ENCODE data around the gene PML. TPM values are rescaled to one million over a fixed set of nuclear protein-coding genes. Genes with fewer than 3 reads are reported as not detected.

Gene PML
- total and polyA plus RNA-seq, 12 donors: 17.9 to 50.1 (median 22.5) TPM

GRCh38 chr15:73979636-73980035 lies 14.9 kb upstream of the PML start:
- no peaks in the 10 kb centered on the region for H3K27me3 ChIP-seq
- peaks cover 31 to 57% (median 40%) of the 10 kb centered on the region in 9 donors for H3K4me1 ChIP-seq

GRCh38 chr15:73981761-73982221 lies 12.7 kb upstream of the PML start:
- peaks cover 46 to 72% (median 60%) of the 10 kb centered on the region in 9 donors for H3K4me1 ChIP-seq
- peak overlapping the region; percentile 88 to 100 (median 98) for H3K27ac ChIP-seq
- H3K4me3 ChIP-seq: peak overlapping the region in 2 of 10 donors; percentile 12 to 22
- no peaks in the 10 kb centered on the region for H3K27me3 ChIP-seq
- ATAC-seq (peak in 4 of 8 donors; percentile 0 to 3 (median 2)), DNase-seq (no peak)
- no peaks in the 10 kb centered on the region for H3K9me3 ChIP-seq
- no peak for TF ChIP-seq CTCF (IDR thresholded peaks at IDR 0.05)
- intact Hi-C loops (cut with DNase I): loop anchor here in 1 of 10 donors (5.0 kb wide), 1 partner anchor 51 kb away; no protein-coding TSS in a partner anchor
- peaks cover 0 to 23% (median 0%) of the 10 kb centered on the region in 9 donors for H3K36me3 ChIP-seq
- 32 to 34% methylated on average over 5 of the region's 5 CpGs for WGBS, 2 donors

More at GRCh38 chr15:73979636-73980035, 14.9 kb upstream of the PML start:
- DNase-seq (no peak), ATAC-seq (no peak)
- TF ChIP-seq CTCF (IDR thresholded peaks at IDR 0.05): no peak
- no peak overlapping the region for H3K27ac ChIP-seq
- 94 to 98% methylated on average over 1 of the region's 1 CpG for WGBS, 2 donors
- H3K36me3 ChIP-seq: peaks cover 0 to 13% (median 0%) of the 10 kb centered on the region in 9 donors
- H3K9me3 ChIP-seq: no peaks in the 10 kb centered on the region
- intact Hi-C loops (cut with DNase I): loop anchor here in 6 of 10 donors (5.0 to 10.0 kb wide), 6 partner anchors 53 to 1375 kb away; no protein-coding TSS in a partner anchor
- no peak overlapping the region for H3K4me3 ChIP-seq

GRCh38 chr15:73982222-73982962 lies 12.1 kb upstream of the PML start:
- peaks cover 52 to 78% (median 66%) of the 10 kb centered on the region in 9 donors for H3K4me1 ChIP-seq
- intact Hi-C loops (cut with DNase I): loop anchor here in 1 of 10 donors (5.0 kb wide), 1 partner anchor 50 kb away; no protein-coding TSS in a partner anchor
- H3K36me3 ChIP-seq: peaks cover 0 to 26% (median under 1%) of the 10 kb centered on the region in 9 donors
- H3K27me3 ChIP-seq: no peaks in the 10 kb centered on the region
- H3K4me3 ChIP-seq: peak overlapping the region in 4 of 10 donors; percentile 12 to 32 (median 26)
- TF ChIP-seq CTCF (IDR thresholded peaks at IDR 0.05): peak in 1 of 9 donors; percentile 21
- DNase-seq: peak; percentile 87 to 89
- H3K27ac ChIP-seq: peak overlapping the region; percentile 88 to 100 (median 98)
- 4 to 7% methylated on average over 8 of the region's 8 CpGs for WGBS, 2 donors
- H3K9me3 ChIP-seq: no peaks in the 10 kb centered on the region
- peak; percentile 85 to 95 (median 92) for ATAC-seq

GRCh38 chr15:73983211-73983727 lies 11.2 kb upstream of the PML start:
- DNase-seq (peak; percentile 48 to 63), ATAC-seq (peak; percentile 17 to 76 (median 52))
- WGBS, 2 donors: 28 to 30% methylated on average over 10 of the region's 10 CpGs
- peaks cover 0 to 33% (median 6%) of the 10 kb centered on the region in 9 donors for H3K36me3 ChIP-seq
- H3K27ac ChIP-seq: peak overlapping the region; percentile 88 to 100 (median 98)
- no peaks in the 10 kb centered on the region for H3K9me3 ChIP-seq
- H3K4me3 ChIP-seq: peak overlapping the region in 2 of 10 donors; percentile 30 to 32
- H3K27me3 ChIP-seq: no peaks in the 10 kb centered on the region
- H3K4me1 ChIP-seq: peaks cover 57 to 85% (median 75%) of the 10 kb centered on the region in 9 donors
- intact Hi-C loops (cut with DNase I): loop anchor here in 1 of 10 donors (5.0 kb wide), 1 partner anchor 49 kb away; no protein-coding TSS in a partner anchor
- TF ChIP-seq CTCF (IDR thresholded peaks at IDR 0.05): no peak
